Right lobe of liver (tissue), 4 donors: ENCODE results near the gene KDM4B.

Source experiments
- CTCF ChIP-seq, 4 donors: fragments of 200-600 bp in 3 of 4; fragments of 450-650 bp in 1 of 4; IDR thresholded peaks; one replicate each; pipeline versions ENCODE4 v1.5.1 to v1.8.0; 2016 to 2022; ENCODE audit warnings: antibody characterized with exemption in 4 of 4, mild to moderate bottlenecking in 2 of 4
- POLR2A ChIP-seq: fragments of 450-650 bp; IDR thresholded peaks from one replicate; pipeline ENCODE4 v1.6.1; 2017; ENCODE audit warnings: antibody characterized with exemption, mild to moderate bottlenecking
- donor health status: DM: no; HTN: no; CAD: no.
- donor health status: DM: no; HTN: no; CAD: no.
- donor health status: DM: no; HTN: yes; CAD: no.

GRCh38 chr19:5191091-5191490, 222.2 kb downstream of the KDM4B start:
- TF ChIP-seq CTCF (IDR thresholded peaks at IDR 0.05) (no peak), POLR2A (no peak)
